GM21390 (cell line): ENCODE measurements around the gene RNF26.
A peak's percentile ranks its signal among the peaks of the same experiment; 100 is the strongest.

ENCODE experiments used
- ATAC-seq: cut with Tn5 transposase; IDR thresholded peaks from one replicate; pipeline ENCODE4 v1.9.1; 2021; ENCODE audit not compliant: unreplicated experiment

The RNF26 gene

GRCh38 chr11:119334174-119334930 is at the start of gene RNF26:
Gene RNF26 (plus strand): TSS chr11:119334527. CDS start chr11:119335123, 596 bp downstream.
- peak; percentile 93 for ATAC-seq

DNA sequence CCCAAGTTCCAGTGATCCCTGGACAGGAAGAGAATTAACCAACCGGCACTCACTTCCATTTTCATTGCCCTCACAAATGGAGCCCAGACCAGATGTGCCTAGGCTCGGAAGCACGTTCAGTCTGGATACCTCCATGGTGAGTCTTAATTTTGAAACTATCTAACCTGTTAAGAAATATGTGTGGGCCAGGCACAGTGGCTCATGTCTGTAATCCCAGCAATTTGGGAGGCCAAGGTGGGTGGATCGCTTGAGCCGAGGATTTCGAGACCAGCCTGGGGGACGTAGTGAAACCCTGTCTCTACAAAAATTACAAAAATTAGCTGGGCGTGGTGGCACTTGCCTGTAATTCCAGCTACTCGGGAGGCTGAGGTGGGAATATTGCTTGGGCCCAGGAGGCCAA is 48.9 kb upstream of the RNF26 start:
- no peak for ATAC-seq

- no peak for ATAC-seq
These were observed 46.1 kb upstream of the RNF26 start for GRCh38 chr11:119288219-119288618.

- no peak for ATAC-seq
These were observed 43.3 kb upstream of the RNF26 start for GRCh38 chr11:119290894-119291497.

DNA sequence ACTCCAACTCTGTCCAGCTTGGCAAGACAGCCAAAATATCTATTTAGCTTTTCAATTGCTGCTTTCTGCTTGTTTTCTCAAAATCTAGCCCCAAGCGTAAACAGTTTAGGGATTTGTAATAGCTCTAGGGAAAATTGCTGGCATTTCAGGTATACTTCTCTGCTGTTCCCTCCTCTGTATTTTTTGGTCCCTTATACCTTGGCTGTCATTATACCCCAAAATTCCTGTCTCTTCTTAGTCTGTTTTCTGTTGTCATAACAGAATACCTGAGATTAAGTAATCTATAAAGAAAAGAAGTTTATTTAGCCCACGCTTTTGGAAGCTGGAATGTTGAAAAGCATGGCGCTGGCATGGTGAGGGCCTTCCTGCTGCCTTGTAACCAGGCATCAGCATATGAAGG is 40.9 kb upstream of the RNF26 start:
- ATAC-seq = no peak

DNA sequence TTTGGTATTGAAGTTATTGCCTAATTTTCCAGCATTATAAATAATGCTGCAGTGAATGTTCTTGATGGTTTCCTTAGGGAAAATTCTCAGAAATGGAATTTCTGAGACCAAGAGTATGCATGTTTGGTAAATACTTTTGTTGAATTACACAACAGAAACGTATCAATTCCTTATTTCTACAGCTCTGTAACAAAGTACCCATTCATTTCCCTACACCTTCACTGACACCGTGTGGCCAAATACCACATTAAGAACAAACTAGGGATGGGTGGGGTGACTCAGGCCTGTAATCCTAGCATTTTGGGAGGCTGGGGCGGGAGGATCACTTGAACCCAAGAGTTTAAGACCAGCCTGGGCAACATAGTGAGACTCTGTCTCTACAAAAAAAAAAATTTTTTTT is 39.1 kb upstream of the RNF26 start:
- no peak for ATAC-seq

GRCh38 chr11:119297938-119298337 is 36.4 kb upstream of the RNF26 start:
- ATAC-seq = no peak

DNA sequence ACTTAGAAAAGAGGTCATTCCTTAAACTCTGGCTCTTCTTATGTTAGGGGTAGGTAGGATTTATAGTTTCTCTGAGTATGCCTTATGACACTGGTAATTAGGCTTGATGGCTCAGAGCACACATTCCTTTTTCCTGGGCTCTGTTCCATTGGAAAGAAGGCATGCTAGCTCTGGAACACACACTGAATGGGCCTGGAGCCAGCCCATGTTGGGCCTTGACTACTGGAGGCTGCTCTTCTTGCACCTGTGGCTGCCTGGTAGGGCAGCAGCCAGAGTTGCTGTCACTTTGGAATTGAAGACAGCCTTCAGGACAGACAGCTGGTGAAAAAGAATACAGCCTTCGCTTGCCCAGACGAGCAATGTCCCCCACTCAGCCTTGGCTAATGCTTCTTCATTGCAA is 35.6 kb upstream of the RNF26 start:
- no peak for ATAC-seq

- ATAC-seq = no peak
These were observed 34.9 kb upstream of the RNF26 start for GRCh38 chr11:119299416-119299815.

GRCh38 chr11:119300198-119300964 is 33.9 kb upstream of the RNF26 start:
- no peak for ATAC-seq

- ATAC-seq = no peak
These were observed 31.1 kb upstream of the RNF26 start for GRCh38 chr11:119303227-119303718.

- no peak for ATAC-seq
These were observed 28.6 kb upstream of the RNF26 start for GRCh38 chr11:119305556-119306372.

DNA sequence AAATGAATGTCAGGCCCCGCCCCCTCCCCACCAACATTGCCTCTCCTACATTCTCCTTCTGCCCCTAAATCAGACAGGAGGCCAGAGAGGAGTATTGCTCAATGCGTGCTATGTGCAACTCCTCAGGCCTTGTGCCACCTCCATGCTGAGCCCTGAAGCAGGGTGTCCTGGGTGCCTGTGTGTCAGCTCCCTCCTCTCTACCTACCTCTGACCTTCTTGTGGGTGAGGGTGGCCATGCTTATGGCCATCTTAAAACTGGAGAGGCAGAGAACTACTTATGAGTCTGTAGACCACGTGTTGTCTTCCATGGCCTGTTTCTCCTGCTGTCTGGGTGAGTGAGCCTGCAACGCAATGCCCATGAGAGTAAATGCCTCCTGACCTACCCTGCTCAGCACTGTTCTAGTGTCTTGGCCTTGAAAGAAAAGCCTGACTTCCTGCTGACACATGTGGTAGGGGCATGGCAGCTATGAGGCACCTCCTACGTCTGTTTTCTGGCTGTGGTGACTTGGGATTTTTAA is 27.9 kb upstream of the RNF26 start:
- no peak for ATAC-seq

GRCh38 chr11:119307219-119307618 is 27.1 kb upstream of the RNF26 start:
- no peak for ATAC-seq

DNA sequence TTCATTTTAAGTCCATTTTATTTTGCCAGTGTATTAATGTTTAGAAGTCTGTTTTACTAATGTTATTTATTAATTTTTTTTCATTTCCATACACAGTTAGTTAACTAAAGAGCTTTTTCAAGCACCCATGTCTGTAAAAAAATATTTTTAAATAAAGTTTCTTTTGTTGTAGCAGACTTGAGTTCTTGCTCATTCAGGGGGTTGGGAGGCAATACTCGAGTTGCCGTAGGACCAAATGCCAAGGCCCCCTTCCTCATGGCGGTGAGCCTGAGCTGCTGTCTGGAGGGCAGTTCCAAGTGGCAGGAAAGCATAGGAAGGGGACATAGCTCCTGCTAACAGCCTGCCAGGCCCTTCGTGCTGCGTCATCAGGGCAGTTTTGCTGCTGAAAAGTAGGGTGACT is 26.4 kb upstream of the RNF26 start:
- ATAC-seq = no peak

GRCh38 chr11:119309411-119309810 is 24.9 kb upstream of the RNF26 start:
- ATAC-seq = no peak

DNA sequence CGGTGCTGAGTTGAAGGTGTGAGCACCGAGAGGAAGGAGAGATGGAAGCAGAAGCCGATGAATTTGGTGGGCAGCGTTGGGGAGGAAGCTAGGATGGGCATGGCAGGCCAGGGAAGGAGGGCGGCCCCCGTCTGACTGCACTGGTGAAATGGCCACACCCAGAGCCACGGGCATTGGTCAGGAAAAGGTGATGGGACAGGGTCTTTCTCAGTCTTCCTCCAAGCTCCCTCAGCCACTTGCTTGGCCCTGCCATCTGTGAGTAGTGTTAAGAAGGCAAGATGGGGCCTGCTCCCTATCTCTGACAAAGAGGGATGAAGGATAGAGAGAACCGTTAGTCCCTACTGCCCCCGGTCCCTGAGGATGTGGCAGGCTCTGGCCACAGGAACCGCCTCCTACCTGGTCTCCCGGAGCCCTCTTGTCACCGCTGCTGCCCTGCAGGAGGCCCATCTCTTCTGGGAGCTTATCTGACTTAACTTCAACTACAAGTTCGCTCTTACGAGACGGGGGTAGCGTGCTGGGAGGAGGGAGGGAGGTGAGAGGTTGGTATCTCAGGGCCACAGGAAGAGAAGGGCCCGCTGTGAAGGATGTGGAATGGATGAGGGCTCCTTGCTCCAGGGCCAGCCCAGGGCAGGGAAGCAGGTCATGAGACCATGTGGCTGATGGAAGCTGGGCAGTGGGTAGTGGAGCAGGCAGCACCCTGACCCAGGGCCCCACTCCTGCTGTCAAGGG is 24.2 kb upstream of the RNF26 start:
- ATAC-seq = no peak

DNA sequence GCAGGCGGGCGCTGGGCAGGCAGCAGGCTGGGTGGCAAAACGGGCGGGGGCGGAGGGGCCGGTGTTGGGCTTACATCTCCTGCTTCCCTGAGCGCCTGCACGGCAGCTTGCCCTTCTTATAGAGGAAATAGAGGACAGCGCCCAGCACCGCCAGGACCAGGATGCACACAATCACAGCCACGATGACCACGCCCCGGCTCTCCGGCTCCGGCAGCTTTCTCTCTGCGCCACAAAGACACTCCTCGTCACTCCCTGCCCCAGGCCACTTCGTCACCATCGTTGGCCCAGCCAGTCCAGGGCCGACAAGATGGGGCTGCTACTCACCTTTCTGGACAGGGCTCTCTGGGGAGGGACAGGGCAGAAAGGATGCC is 23.7 kb upstream of the RNF26 start:
- no peak for ATAC-seq

GRCh38 chr11:119314726-119315125 is 19.6 kb upstream of the RNF26 start:
- ATAC-seq = no peak
